ENCODE measurements around the gene TPCN1.

Gene TPCN1

GRCh38 chr12:113263431-113263963 lies 42.2 kb downstream of the TPCN1 start:
- no peak for DNase-seq

- no peak for DNase-seq
These were observed 45.0 kb downstream of the TPCN1 start for GRCh38 chr12:113266106-113266895.

GRCh38 chr12:113267621-113268020 lies 46.4 kb downstream of the TPCN1 start:
- no peak for DNase-seq

- DNase-seq = no peak
These were observed 46.9 kb downstream of the TPCN1 start for GRCh38 chr12:113268136-113268535.

GRCh38 chr12:113268621-113269020 lies 47.4 kb downstream of the TPCN1 start:
- DNase-seq = no peak

GRCh38 chr12:113269257-113269943 lies 48.1 kb downstream of the TPCN1 start:
- DNase-seq = no peak

GRCh38 chr12:113270709-113271009 lies 49.4 kb downstream of the TPCN1 start:
- DNase-seq = no peak

- no peak for DNase-seq
These were observed 50.2 kb downstream of the TPCN1 start for GRCh38 chr12:113271466-113271852.

GRCh38 chr12:113271853-113272561 lies 50.7 kb downstream of the TPCN1 start:
- peak; percentile 35 for DNase-seq

GRCh38 chr12:113273053-113273725 lies 51.9 kb downstream of the TPCN1 start:
- no peak for DNase-seq

- DNase-seq = no peak
These were observed 53.6 kb downstream of the TPCN1 start for GRCh38 chr12:113274848-113275247.

GRCh38 chr12:113276306-113276705 lies 55.0 kb downstream of the TPCN1 start:
- no peak for DNase-seq

GRCh38 chr12:113276946-113277500 lies 55.8 kb downstream of the TPCN1 start:
- no peak for DNase-seq

GRCh38 chr12:113277511-113277910 lies 56.2 kb downstream of the TPCN1 start:
- no peak for DNase-seq

- DNase-seq = no peak
These were observed 56.9 kb downstream of the TPCN1 start for GRCh38 chr12:113278141-113278540.

GRCh38 chr12:113278633-113279032 lies 57.4 kb downstream of the TPCN1 start:
- no peak for DNase-seq

- DNase-seq = no peak
These were observed 63.5 kb downstream of the TPCN1 start for GRCh38 chr12:113284751-113285150.

GRCh38 chr12:113285679-113286610 lies 64.7 kb downstream of the TPCN1 start:
- DNase-seq = peak; percentile 77

GRCh38 chr12:113286712-113287111 lies 65.4 kb downstream of the TPCN1 start:
- DNase-seq = no peak

GRCh38 chr12:113287146-113287898 lies 66.1 kb downstream of the TPCN1 start:
- DNase-seq = no peak

- no peak for DNase-seq
These were observed 66.6 kb downstream of the TPCN1 start for GRCh38 chr12:113287899-113288282.

All from eye (tissue), 1 donor.